SKM-1 treated with dmso at 0.1 percent for 144 hours (cell line): ENCODE results near the gene TAF11L2.
"Not testable (repeated sequence)": the region's sequence is repeated elsewhere in the genome, so short reads cannot be mapped to it uniquely, and the experiment has no call there.

Experiments
- DNase-seq: peaks from one replicate; lab custom pipeline; 2025; ENCODE audit not compliant: unreplicated experiment; lab: John Stamatoyannopoulos, UW

The TAF11L2 gene

GRCh38 chr5:17524935-17525334 is 26.9 kb downstream of the TAF11L2 start, which contains the start of gene TAF11L5:
Gene TAF11L5 (plus strand): TSS chr5:17525235.
- not testable (repeated sequence) for DNase-seq

- DNase-seq: not testable (repeated sequence)
Measured at GRCh38 chr5:17526504-17526903, 28.5 kb downstream of the TAF11L2 start.

- DNase-seq: not testable (repeated sequence)
Measured at GRCh38 chr5:17528369-17528768, 30.3 kb downstream of the TAF11L2 start, which contains the start of gene TAF11L6. Gene TAF11L6 (plus strand): TSS chr5:17528669.
